Measurements from ENCODE around the gene FGR. TPM values are rescaled to one million over a fixed set of nuclear protein-coding genes. Genes with fewer than 3 reads are reported as not detected.

Gene FGR
- total and polyA plus RNA-seq, 12 donors: 1.5 to 51.9 (median 9.6) TPM

- Histone ChIP-seq H3K4me1 (replicated peaks in 1 of 2) (peaks cover 74 to 100% of the 10 kb centered on the region in 2 donors), H3K4me3 (no peak overlapping the region), H3K36me3 (replicated peaks in 1 of 2) (no peaks in the 10 kb centered on the region), H3K27ac (peak overlapping the region; percentile 36 to 96 (median 83)), H3K27me3 (no peaks in the 10 kb centered on the region), H3K9me3 (replicated peaks in 1 of 3) (no peaks in the 10 kb centered on the region)
- intact Hi-C loops (cut with DNase I): no loop called here
- peak in 6 of 7 donors; percentile 53 to 83 (median 68) for DNase-seq
- TF ChIP-seq CTCF (IDR thresholded peaks at IDR 0.05) (no peak), POLR2A (IDR thresholded peaks at IDR 0.05) (no peak)
- 0 to 29% (median 25%) methylated on average over 1 to 13 of the region's 13 CpGs for WGBS, 4 donors
Observed at GRCh38 chr1:27589841-27590426, 45.1 kb downstream of the FGR start.

- Histone ChIP-seq H3K27ac (peak overlapping the region; percentile 36 to 96 (median 83)), H3K36me3 (replicated peaks in 1 of 2) (no peaks in the 10 kb centered on the region), H3K4me3 (no peak overlapping the region), H3K4me1 (replicated peaks in 1 of 2) (peaks cover 69 to 100% of the 10 kb centered on the region in 2 donors), H3K27me3 (no peaks in the 10 kb centered on the region), H3K9me3 (replicated peaks in 1 of 3) (no peaks in the 10 kb centered on the region)
- no peak for TF ChIP-seq CTCF (IDR thresholded peaks at IDR 0.05)
- TF ChIP-seq POLR2A (IDR thresholded peaks at IDR 0.05): no peak
- no peak for DNase-seq
- WGBS, 4 donors: 25 to 49% (median 42%) methylated on average over 3 to 6 of the region's 6 CpGs
- intact Hi-C loops (cut with DNase I): no loop called here
Observed at GRCh38 chr1:27589441-27589840, 45.5 kb downstream of the FGR start.

- H3K27me3 ChIP-seq: no peaks in the 10 kb centered on the region
- H3K27ac ChIP-seq: peak overlapping the region; percentile 36 to 96 (median 83)
- peaks cover 61 to 100% of the 10 kb centered on the region in 2 donors for H3K4me1 ChIP-seq (replicated peaks in 1 of 2)
- H3K36me3 ChIP-seq (replicated peaks in 1 of 2): no peaks in the 10 kb centered on the region
- WGBS, 4 donors: 30 to 35% (median 33%) methylated on average over 10 to 12 of the region's 12 CpGs
- peak in 6 of 7 donors; percentile 53 to 82 (median 79) for DNase-seq
- intact Hi-C loops (cut with DNase I): no loop called here
- H3K4me3 ChIP-seq: no peak overlapping the region
- no peaks in the 10 kb centered on the region for H3K9me3 ChIP-seq (replicated peaks in 1 of 3)
- peak in 1 of 2 donors; percentile 41 for TF ChIP-seq POLR2A (IDR thresholded peaks at IDR 0.05)
- no peak for TF ChIP-seq CTCF (IDR thresholded peaks at IDR 0.05)
Observed at GRCh38 chr1:27588256-27589232, 46.4 kb downstream of the FGR start.

GRCh38 chr1:27585684-27586083, 49.3 kb downstream of the FGR start:
- no peaks in the 10 kb centered on the region for H3K36me3 ChIP-seq (replicated peaks in 1 of 2)
- peaks cover 50 to 100% of the 10 kb centered on the region in 2 donors for H3K4me1 ChIP-seq (replicated peaks in 1 of 2)
- no peak overlapping the region for H3K4me3 ChIP-seq
- no peaks in the 10 kb centered on the region for H3K9me3 ChIP-seq (replicated peaks in 1 of 3)
- no peaks in the 10 kb centered on the region for H3K27me3 ChIP-seq
- intact Hi-C loops (cut with DNase I): no loop called here
- WGBS, 4 donors: 41 to 63% (median 56%) methylated on average over 2 to 3 of the region's 3 CpGs
- TF ChIP-seq CTCF (IDR thresholded peaks at IDR 0.05) (no peak), POLR2A (IDR thresholded peaks at IDR 0.05) (no peak)
- H3K27ac ChIP-seq: peak overlapping the region in 3 of 5 donors; percentile 83 to 96 (median 85)
- no peak for DNase-seq

Measured in adrenal gland (tissue), 12 donors.